Neural cell (in vitro differentiated cells): ENCODE measurements around the gene DOCK9. TPM values are rescaled to one million over a fixed set of nuclear protein-coding genes. Genes with fewer than 3 reads are reported as not detected.

ENCODE experiments used
- H2AFZ ChIP-seq: fragments of 200-600, 300-800 bp; sonication (generic), shearing (Covaris generic); 2 replicates; pipeline ENCODE4 v1.6.0; 2014; ENCODE audit warnings: low read depth, mild to moderate bottlenecking, antibody characterized with exemption, low read length, moderate library complexity
- H3F3A ChIP-seq: fragments of 200-600 bp; shearing (Covaris generic); 2 replicates; pipeline ENCODE4 v1.6.1; 2016; ENCODE audit warnings: mild to moderate bottlenecking, moderate library complexity, mixed read lengths, antibody characterized with exemption, low read length; ENCODE audit not compliant: insufficient read depth, poor library complexity, severe bottlenecking
- H3K27ac ChIP-seq: fragments of 200-600, 300-800 bp; sonication (generic), shearing (Covaris generic); 2 replicates; pipeline ENCODE4 v1.5.1; 2014; ENCODE audit warnings: mild to moderate bottlenecking, low read length, moderate library complexity
- H3K27me3 ChIP-seq: fragments of 300-800, 200-600 bp; sonication (generic), shearing (Covaris generic); 2 replicates; pipeline ENCODE4 v1.6.0; 2014; ENCODE audit warnings: mild to moderate bottlenecking, low read depth, low read length, moderate library complexity; ENCODE audit not compliant: insufficient read depth
- H3K36me3 ChIP-seq: fragments of 300-800, 200-600 bp; sonication (generic), shearing (Covaris generic); 2 replicates; pipeline ENCODE4 v1.5.1; 2014; ENCODE audit warnings: mild to moderate bottlenecking, antibody characterized with exemption, low read length, moderate library complexity; ENCODE audit not compliant: insufficient read depth
- H3K4me2 ChIP-seq: fragments of 300-800, 200-600 bp; sonication (generic), shearing (Covaris generic); 2 replicates; pipeline ENCODE4 v1.6.0; 2014; ENCODE audit warnings: mild to moderate bottlenecking, low read length
- H3K4me3 ChIP-seq: fragments of 300-800, 200-600 bp; sonication (generic), shearing (Covaris generic); 2 replicates; pipeline ENCODE4 v1.5.1; 2014; ENCODE audit warnings: mild to moderate bottlenecking, low read length, moderate library complexity
- H3K79me2 ChIP-seq: fragments of 200-600 bp; shearing (Covaris generic); replicated peaks from 2 replicates; pipeline ENCODE4 v1.6.0; 2014; ENCODE audit warnings: mild to moderate bottlenecking, low read length, moderate library complexity; ENCODE audit not compliant: insufficient read depth
- H3K9ac ChIP-seq: fragments of 300-800, 200-600 bp; sonication (generic), shearing (Covaris generic); 2 replicates; pipeline ENCODE4 v1.6.1; 2016; ENCODE audit warnings: mild to moderate bottlenecking, low read length, mixed read lengths
- H3K9me2 ChIP-seq: fragments of 200-600 bp; shearing (Covaris generic); 2 replicates; pipeline ENCODE4 v1.6.1; 2016; ENCODE audit warnings: mild to moderate bottlenecking, low read length, mixed read lengths; ENCODE audit not compliant: insufficient read depth
- H3K9me3 ChIP-seq: fragments of 200-600, 300-800 bp; sonication (generic), shearing (Covaris generic); 2 replicates; pipeline ENCODE4 v1.6.1; 2016; ENCODE audit warnings: mild to moderate bottlenecking, mixed run types, low read length, moderate library complexity, mixed read lengths
- H4K20me1 ChIP-seq: fragments of 200-600 bp; shearing (Covaris generic); 2 replicates; pipeline ENCODE4 v1.6.1; 2016; ENCODE audit warnings: mild to moderate bottlenecking, mixed run types; ENCODE audit not compliant: insufficient read depth
- CTCF ChIP-seq: fragments of 450-650 bp; IDR thresholded peaks from 2 replicates; pipeline ENCODE4 v1.5.1; 2014; ENCODE audit warnings: antibody characterized with exemption, mild to moderate bottlenecking, moderate library complexity; ENCODE audit not compliant: poor library complexity, severe bottlenecking
- EP300 ChIP-seq: fragments of 450-650 bp; conservative IDR thresholded peaks from 2 replicates; pipeline ENCODE4 v1.6.1; 2014; ENCODE audit warnings: antibody characterized with exemption, mild to moderate bottlenecking, moderate library complexity; ENCODE audit not compliant: poor library complexity, severe bottlenecking
- EZH2 ChIP-seq: fragments of 200-600, 300-800 bp; shearing (Covaris generic), sonication (generic); IDR thresholded peaks from 2 replicates; pipeline ENCODE4 v1.6.1; 2014; ENCODE audit warnings: antibody characterized with exemption, low read length, borderline replicate concordance, mild to moderate bottlenecking; ENCODE audit not compliant: insufficient read depth, poor library complexity, severe bottlenecking
- MXI1 ChIP-seq: fragments of 450-650 bp; conservative IDR thresholded peaks from 2 replicates; pipeline ENCODE4 v1.6.1; 2014; ENCODE audit warnings: antibody characterized with exemption, mild to moderate bottlenecking; ENCODE audit not compliant: poor library complexity, severe bottlenecking
- POLR2AphosphoS5 ChIP-seq: IDR thresholded peaks from 2 replicates; pipeline ENCODE4 v1.6.1; 2012
- RAD21 ChIP-seq: fragments of 450-650 bp; conservative IDR thresholded peaks from 2 replicates; pipeline ENCODE4 v1.6.1; 2014; ENCODE audit warnings: antibody characterized with exemption, mild to moderate bottlenecking, moderate library complexity
- SMC3 ChIP-seq: fragments of 450-650 bp; conservative IDR thresholded peaks from 2 replicates; pipeline ENCODE4 v1.6.1; 2014; ENCODE audit warnings: antibody characterized with exemption, mild to moderate bottlenecking, moderate library complexity; ENCODE audit not compliant: poor library complexity
- TAF1 ChIP-seq: IDR thresholded peaks from 2 replicates; pipeline ENCODE4 v1.6.1; 2012; ENCODE audit warnings: low read depth
- polyA plus RNA-seq: library from polyadenylated mRNA; depleted of rRNA; stranded (reverse); fragments of >200 nt; gene quantifications from 2 replicates; pipeline ENCODE4 v1.2.3, GENCODE V29; 2014
- TF ChIP-seq, protein P1 (sequence below): IDR thresholded peaks from 2 replicates; pipeline ENCODE4 v1.6.1; 2012; ENCODE audit warnings: borderline replicate concordance

Gene DOCK9
- polyA plus RNA-seq, 1 donor from 2014 or later: 11.4 TPM

- Histone ChIP-seq H3K36me3 (no peaks in the 10 kb centered on the region), H3K9ac (no peak overlapping the region), H3K9me2 (no peaks in the 10 kb centered on the region), H3K4me2 (no peak overlapping the region), H2AFZ (no peak overlapping the region), H3K9me3 (no peaks in the 10 kb centered on the region), H3K27me3 (no peaks in the 10 kb centered on the region), H3K79me2 (no peaks in the 10 kb centered on the region), H3K27ac (no peak overlapping the region), H3K4me3 (no peak overlapping the region), H4K20me1 (no peaks in the 10 kb centered on the region), H3F3A (no peaks in the 10 kb centered on the region)
- TF ChIP-seq POLR2AphosphoS5 (no peak), EP300 (no peak), CTCF (no peak), MXI1 (no peak), SMC3 (no peak)
- TF ChIP-seq, protein P1, sequence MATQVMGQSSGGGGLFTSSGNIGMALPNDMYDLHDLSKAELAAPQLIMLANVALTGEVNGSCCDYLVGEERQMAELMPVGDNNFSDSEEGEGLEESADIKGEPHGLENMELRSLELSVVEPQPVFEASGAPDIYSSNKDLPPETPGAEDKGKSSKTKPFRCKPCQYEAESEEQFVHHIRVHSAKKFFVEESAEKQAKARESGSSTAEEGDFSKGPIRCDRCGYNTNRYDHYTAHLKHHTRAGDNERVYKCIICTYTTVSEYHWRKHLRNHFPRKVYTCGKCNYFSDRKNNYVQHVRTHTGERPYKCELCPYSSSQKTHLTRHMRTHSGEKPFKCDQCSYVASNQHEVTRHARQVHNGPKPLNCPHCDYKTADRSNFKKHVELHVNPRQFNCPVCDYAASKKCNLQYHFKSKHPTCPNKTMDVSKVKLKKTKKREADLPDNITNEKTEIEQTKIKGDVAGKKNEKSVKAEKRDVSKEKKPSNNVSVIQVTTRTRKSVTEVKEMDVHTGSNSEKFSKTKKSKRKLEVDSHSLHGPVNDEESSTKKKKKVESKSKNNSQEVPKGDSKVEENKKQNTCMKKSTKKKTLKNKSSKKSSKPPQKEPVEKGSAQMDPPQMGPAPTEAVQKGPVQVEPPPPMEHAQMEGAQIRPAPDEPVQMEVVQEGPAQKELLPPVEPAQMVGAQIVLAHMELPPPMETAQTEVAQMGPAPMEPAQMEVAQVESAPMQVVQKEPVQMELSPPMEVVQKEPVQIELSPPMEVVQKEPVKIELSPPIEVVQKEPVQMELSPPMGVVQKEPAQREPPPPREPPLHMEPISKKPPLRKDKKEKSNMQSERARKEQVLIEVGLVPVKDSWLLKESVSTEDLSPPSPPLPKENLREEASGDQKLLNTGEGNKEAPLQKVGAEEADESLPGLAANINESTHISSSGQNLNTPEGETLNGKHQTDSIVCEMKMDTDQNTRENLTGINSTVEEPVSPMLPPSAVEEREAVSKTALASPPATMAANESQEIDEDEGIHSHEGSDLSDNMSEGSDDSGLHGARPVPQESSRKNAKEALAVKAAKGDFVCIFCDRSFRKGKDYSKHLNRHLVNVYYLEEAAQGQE: no peak
These were observed 14.5 kb upstream of the DOCK9 start for GRCh38 chr13:98992355-98992754.

- Histone ChIP-seq H3K9ac (no peak overlapping the region), H3K27me3 (no peaks in the 10 kb centered on the region), H3K9me3 (no peaks in the 10 kb centered on the region), H3K79me2 (no peaks in the 10 kb centered on the region), H3K9me2 (no peaks in the 10 kb centered on the region), H3K4me2 (no peak overlapping the region), H3F3A (no peaks in the 10 kb centered on the region), H3K36me3 (no peaks in the 10 kb centered on the region), H3K27ac (no peak overlapping the region), H2AFZ (no peak overlapping the region), H3K4me3 (no peak overlapping the region), H4K20me1 (no peaks in the 10 kb centered on the region)
- no peak for TF ChIP-seq POLR2AphosphoS5
- no peak for TF ChIP-seq EP300
- TF ChIP-seq, protein P1: no peak
- TF ChIP-seq TAF1: no peak
- TF ChIP-seq CTCF: no peak
- TF ChIP-seq MXI1: no peak
- TF ChIP-seq RAD21: no peak
- no peak for TF ChIP-seq SMC3
- no peak for TF ChIP-seq EZH2
These were observed 12.8 kb upstream of the DOCK9 start for GRCh38 chr13:98990701-98991100.
